OCI-LY7 (cell line): ENCODE data around the gene KLK11.

Source experiments
- EZH2phosphoT487 ChIP-seq: fragments of 200-600 bp; sonication (generic); IDR thresholded peaks from 2 replicates; pipeline ENCODE4 v1.6.1; 2018; ENCODE audit warnings: low read depth, borderline replicate concordance, mild to moderate bottlenecking, mixed run types, antibody characterized with exemption, low read length, moderate library complexity, mixed read lengths
- TF ChIP-seq, protein P1 (sequence below): fragments of 200-600 bp; sonication (generic); conservative IDR thresholded peaks from 2 replicates; pipeline ENCODE4 v1.5.1; 2014; ENCODE audit warnings: mild to moderate bottlenecking, antibody characterized with exemption, low read length, moderate library complexity, mixed read lengths

DNA sequence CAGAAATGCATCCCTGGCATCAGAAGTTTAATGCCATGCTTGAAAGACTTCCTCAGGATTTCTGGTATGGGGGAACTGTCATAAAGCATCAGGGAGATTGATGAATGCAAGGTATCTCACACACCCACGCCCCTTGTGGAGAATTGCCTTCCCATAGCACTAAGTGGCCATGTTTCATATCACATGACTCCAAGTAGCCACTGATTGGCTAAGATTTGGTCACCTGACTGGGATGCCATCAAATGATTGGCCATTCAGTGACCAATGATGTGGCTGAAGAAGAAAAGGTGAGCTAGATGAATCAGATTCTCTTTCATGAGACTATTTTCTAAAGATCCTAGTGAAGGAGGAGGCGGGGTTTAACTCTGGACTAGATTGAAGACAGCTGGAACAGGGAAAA lies 32.3 kb downstream of the KLK11 start:
- TF ChIP-seq, protein P1, sequence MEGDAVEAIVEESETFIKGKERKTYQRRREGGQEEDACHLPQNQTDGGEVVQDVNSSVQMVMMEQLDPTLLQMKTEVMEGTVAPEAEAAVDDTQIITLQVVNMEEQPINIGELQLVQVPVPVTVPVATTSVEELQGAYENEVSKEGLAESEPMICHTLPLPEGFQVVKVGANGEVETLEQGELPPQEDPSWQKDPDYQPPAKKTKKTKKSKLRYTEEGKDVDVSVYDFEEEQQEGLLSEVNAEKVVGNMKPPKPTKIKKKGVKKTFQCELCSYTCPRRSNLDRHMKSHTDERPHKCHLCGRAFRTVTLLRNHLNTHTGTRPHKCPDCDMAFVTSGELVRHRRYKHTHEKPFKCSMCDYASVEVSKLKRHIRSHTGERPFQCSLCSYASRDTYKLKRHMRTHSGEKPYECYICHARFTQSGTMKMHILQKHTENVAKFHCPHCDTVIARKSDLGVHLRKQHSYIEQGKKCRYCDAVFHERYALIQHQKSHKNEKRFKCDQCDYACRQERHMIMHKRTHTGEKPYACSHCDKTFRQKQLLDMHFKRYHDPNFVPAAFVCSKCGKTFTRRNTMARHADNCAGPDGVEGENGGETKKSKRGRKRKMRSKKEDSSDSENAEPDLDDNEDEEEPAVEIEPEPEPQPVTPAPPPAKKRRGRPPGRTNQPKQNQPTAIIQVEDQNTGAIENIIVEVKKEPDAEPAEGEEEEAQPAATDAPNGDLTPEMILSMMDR = 0 out of 2 replicates have a peak, but pooled peaks have one; percentile 15
- TF ChIP-seq EZH2phosphoT487 = no peak
